Motor neuron (in vitro differentiated cells): ENCODE data around the gene ANKRD13A. TPM values are rescaled to one million over a fixed set of nuclear protein-coding genes. Genes with fewer than 3 reads are reported as not detected.
A peak's percentile ranks its signal among the peaks of the same experiment; 100 is the strongest.
"Not testable (repeated sequence)": the region's sequence is repeated elsewhere in the genome, so short reads cannot be mapped to it uniquely, and the experiment has no call there.

ENCODE experiments used
- ATAC-seq, 8 experiments: fragments of 200-7000 bp; cut with Tn5 transposase; replicated peaks in 6 of 8; 2 replicates each; pipeline ENCODE4 v1.8.0; 2021; ENCODE audit warnings: mild to moderate bottlenecking in 8 of 8, moderate library complexity in 8 of 8
- H3K27ac ChIP-seq, 2 donors: fragments of 250-450 bp; sonication (Bioruptor Pico); 2 replicates each; pipeline ENCODE4 v1.9.0; 2021; ENCODE audit warnings: antibody characterized with exemption in 2 of 2, mild to moderate bottlenecking in 2 of 2, moderate library complexity in 1 of 2
- H3K4me1 ChIP-seq, 2 donors: fragments of 250-450 bp; sonication (Bioruptor Pico); replicated peaks in 1 of 2; 2 replicates each; pipeline ENCODE4 v1.6.1; 2021; ENCODE audit warnings: antibody characterized with exemption in 2 of 2, mild to moderate bottlenecking in 2 of 2, moderate library complexity in 1 of 2
- H3K4me3 ChIP-seq, 5 donors: fragments of 250-450 bp; sonication (Bioruptor Pico); 2 replicates each; pipeline ENCODE4 v1.9.0; 2021; ENCODE audit warnings: antibody characterized with exemption in 5 of 5, mild to moderate bottlenecking in 5 of 5, moderate library complexity in 4 of 5
- WGBS, 10 experiments: fragments of 450-650 bp; shearing (Covaris generic); methylation state at CpG; one replicate each; pipeline ENCODE4 v1.0.0; 2022; 5-methylcytosine and 5-hydroxymethylcytosine counted together
- in situ Hi-C, 9 experiments: fragments of 400-800 bp; cut with MboI; loops; one replicate each; pipeline ENCODE4 v1.15.0; 2021; ENCODE audit warnings: low sequenced_read_pairs in 9 of 9, low pct_unique_long_range_greater_than_20kb in 2 of 9; ENCODE audit not compliant: unreplicated experiment in 9 of 9
- total RNA-seq, 8 experiments: library from RNA; unstranded; fragments of 300-600 nt; gene quantifications; 2 replicates each; pipeline versions ENCODE4 v1.2.3 to v1.2.4, GENCODE V29; 2022

ANKRD13A gene
- total RNA-seq, 8 experiments from 2014 or later = 23.2 to 41.5 (median 34.2) TPM

GRCh38 chr12:110048242-110049027 lies 49.2 kb downstream of the ANKRD13A start, which contains the start of gene C12orf76:
Gene C12orf76, minus strand, starts transcription at chr12:110048522. Its CDS starts 27 bp downstream, at chr12:110048495.
- ATAC-seq = peak; percentile 99 to 100 (median 100)
- in situ Hi-C loops = no loop called here
- Histone ChIP-seq H3K4me3 (peak within 1 kb of the TSS; percentile 62 to 93 (median 78)), H3K4me1 (peaks cover 11 to 13% of the 10 kb centered on the region in 2 donors), H3K27ac (peak within 1 kb of the TSS; percentile 58 to 77)
- 2 to 40% (median 9%) methylated on average over 1 to 28 of the region's 47 CpGs for WGBS, 10 experiments

DNA sequence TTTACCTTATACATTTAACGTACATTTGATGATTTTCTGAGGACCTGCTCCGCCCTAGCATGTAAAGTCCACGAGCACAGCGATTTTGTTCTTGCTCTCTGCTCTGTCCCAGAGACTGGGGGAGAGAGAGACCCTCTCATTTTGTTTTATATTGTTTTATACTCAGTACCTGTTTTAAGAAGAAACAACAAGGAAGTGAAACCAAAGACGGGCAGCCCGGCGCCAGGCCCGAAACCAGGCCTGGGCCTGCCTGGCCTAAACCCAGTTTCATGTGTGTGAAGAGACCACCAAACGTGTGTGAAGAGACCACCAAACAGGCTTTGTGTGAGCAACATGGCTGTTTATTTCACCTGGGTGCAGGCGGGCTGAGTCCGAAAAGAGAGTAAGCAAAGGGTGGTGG lies 49.8 kb downstream of the ANKRD13A start:
- ATAC-seq = not testable (repeated sequence)
- peak overlapping the region in 1 of 2 donors; percentile 29 for H3K27ac ChIP-seq

DNA sequence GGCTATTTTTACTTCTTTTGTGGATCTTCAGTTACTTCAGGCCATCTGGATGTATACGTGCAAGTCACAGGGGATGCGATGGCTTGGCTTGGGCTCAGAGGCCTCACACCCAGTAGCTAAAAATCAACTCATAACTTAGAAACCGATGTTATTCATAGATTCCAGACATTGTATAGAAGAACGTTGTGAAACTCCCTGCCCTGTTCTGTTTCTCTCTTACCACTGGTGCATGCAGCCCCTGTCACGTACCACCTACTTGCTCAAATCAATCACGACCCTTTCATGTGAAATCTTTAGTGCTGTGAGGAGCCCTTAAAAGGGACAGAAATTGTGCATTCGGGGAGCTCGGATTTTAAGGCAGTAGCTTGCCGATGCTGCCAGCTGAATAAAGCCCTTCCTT lies 50.4 kb downstream of the ANKRD13A start:
- ATAC-seq, H3K4me3 ChIP-seq, H3K27ac ChIP-seq, in situ Hi-C loops: not testable (repeated sequence)
- 78 to 100% (median 89%) methylated on average over 1 to 5 of the region's 9 CpGs; no CpG with 5 or more reads in 4 of the 10 experiments for WGBS, 10 experiments
- peaks cover 11 to 13% of the 10 kb centered on the region in 2 donors for H3K4me1 ChIP-seq

More for the DNA sequence above, 49.8 kb downstream of the ANKRD13A start:
- in situ Hi-C loops = not testable (repeated sequence)
- peak overlapping the region; percentile 62 to 93 (median 78) for H3K4me3 ChIP-seq
- 68 to 100% (median 93%) methylated on average over 2 to 8 of the region's 11 CpGs; no CpG with 5 or more reads in 1 of the 10 experiments for WGBS, 10 experiments
- peaks cover 11 to 13% of the 10 kb centered on the region in 2 donors for H3K4me1 ChIP-seq

GRCh38 chr12:110050927-110051326 lies 51.7 kb downstream of the ANKRD13A start:
- Histone ChIP-seq H3K27ac (no peak overlapping the region), H3K4me3 (no peak overlapping the region), H3K4me1 (peaks cover 11 to 13% of the 10 kb centered on the region in 2 donors)
- 33 to 100% (median 77%) methylated on average over 1 to 6 of the region's 6 CpGs; no CpG with 5 or more reads in 2 of the 10 experiments for WGBS, 10 experiments
- in situ Hi-C loops = no loop called here
- no peak for ATAC-seq

GRCh38 chr12:110055375-110056352 lies 56.4 kb downstream of the ANKRD13A start:
- peak in 5 of 8 experiments; percentile 65 to 80 (median 79) for ATAC-seq
- H3K4me3 ChIP-seq, in situ Hi-C loops, H3K27ac ChIP-seq, H3K4me1 ChIP-seq: not testable (repeated sequence)
- 20 to 81% (median 52%) methylated on average over 1 to 10 of the region's 11 CpGs; no CpG with 5 or more reads in 2 of the 10 experiments for WGBS, 10 experiments

DNA sequence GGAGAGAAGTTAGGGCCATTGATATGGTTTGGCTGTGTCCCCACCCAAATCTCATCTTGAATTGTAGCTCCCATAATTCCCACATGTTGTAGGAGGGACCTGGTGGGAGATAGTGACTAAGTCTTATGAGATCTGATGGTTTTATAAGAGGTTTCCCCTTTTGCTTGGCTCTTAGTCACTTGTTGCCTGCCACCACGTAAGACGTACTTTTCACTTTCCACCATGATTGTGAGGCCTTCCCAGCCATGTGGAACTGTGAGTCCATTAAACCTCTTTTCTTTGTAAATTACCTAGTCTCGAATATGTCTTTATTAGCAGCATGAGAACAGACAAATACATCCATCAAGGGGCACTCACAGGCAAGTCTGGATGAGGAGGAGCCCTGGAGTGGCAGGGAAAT lies 57.4 kb downstream of the ANKRD13A start:
- ATAC-seq, in situ Hi-C loops, H3K27ac ChIP-seq, H3K4me1 ChIP-seq, H3K4me3 ChIP-seq: not testable (repeated sequence)
- WGBS, 10 experiments = 38 to 100% (median 83%) methylated on average over 1 to 3 of the region's 3 CpGs; no CpG with 5 or more reads in 1 of the 10 experiments

- WGBS, 10 experiments = 51 to 95% (median 91%) methylated on average over 4 to 9 of the region's 9 CpGs; no CpG with 5 or more reads in 1 of the 10 experiments
- Histone ChIP-seq H3K4me3 (no peak overlapping the region), H3K4me1 (no peaks in the 10 kb centered on the region), H3K27ac (no peak overlapping the region)
- no peak for ATAC-seq
- in situ Hi-C loops = no loop called here
These were observed 59.8 kb downstream of the ANKRD13A start for GRCh38 chr12:110058875-110059615.

GRCh38 chr12:110059651-110060000 lies 60.4 kb downstream of the ANKRD13A start:
- Histone ChIP-seq H3K4me1 (no peaks in the 10 kb centered on the region), H3K27ac (no peak overlapping the region), H3K4me3 (no peak overlapping the region)
- in situ Hi-C loops = no loop called here
- ATAC-seq = no peak
- WGBS, 10 experiments = 75 to 100% (median 87%) methylated on average over 1 to 2 of the region's 2 CpGs; no CpG with 5 or more reads in 5 of the 10 experiments

DNA sequence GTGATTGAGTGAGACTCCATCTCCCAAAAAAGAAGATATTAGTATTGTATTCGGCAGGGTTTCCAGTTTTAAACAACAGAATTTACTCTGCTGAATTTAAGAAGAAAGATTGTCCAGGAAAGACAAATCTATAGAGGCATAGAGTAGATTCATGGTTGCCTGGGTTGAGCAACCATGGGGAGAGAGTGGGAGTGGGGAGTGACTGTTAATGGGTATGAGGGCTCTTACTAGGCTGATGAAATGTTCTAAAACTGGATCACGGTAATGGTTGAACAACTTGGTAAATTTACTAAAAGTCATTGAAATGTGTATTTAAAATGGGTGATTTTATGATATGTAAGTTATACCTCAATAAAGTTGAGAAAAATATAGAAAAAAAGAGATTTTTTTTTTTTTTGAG lies 63.0 kb downstream of the ANKRD13A start:
- in situ Hi-C loops = no loop called here
- Histone ChIP-seq H3K4me1 (no peaks in the 10 kb centered on the region), H3K4me3 (no peak overlapping the region), H3K27ac (no peak overlapping the region)
- no peak for ATAC-seq
- WGBS, 10 experiments = 83 to 100% (median 91%) methylated on average over 1 to 2 of the region's 2 CpGs; no CpG with 5 or more reads in 4 of the 10 experiments

DNA sequence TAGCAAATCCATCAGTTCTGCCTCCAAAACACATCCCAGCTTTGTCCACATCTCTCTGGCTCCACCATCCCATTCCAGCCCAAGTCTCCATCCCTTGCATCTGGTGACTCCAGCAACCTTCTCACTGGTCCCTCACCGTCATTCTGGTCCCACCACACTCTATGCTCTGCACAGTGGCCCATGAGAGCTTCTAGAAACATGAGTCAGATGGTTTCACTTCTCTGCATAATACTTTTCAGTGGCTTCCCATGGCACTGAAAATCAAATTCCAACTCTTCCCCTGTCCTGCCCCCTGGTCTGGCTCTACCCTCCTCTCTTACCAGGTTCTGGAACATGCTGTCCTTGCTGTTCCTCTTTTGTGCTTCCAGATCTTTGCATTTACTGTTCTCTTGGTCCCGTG lies 66.3 kb downstream of the ANKRD13A start:
- in situ Hi-C loops = no loop called here
- Histone ChIP-seq H3K27ac (no peak overlapping the region), H3K4me3 (no peak overlapping the region), H3K4me1 (no peaks in the 10 kb centered on the region)
- WGBS, 10 experiments = 57 to 100% (median 81%) methylated on average over 1 to 2 of the region's 2 CpGs; no CpG with 5 or more reads in 2 of the 10 experiments
- no peak for ATAC-seq

GRCh38 chr12:110067531-110067930 lies 68.3 kb downstream of the ANKRD13A start:
- ATAC-seq = no peak
- Histone ChIP-seq H3K27ac (no peak overlapping the region), H3K4me3 (no peak overlapping the region), H3K4me1 (no peaks in the 10 kb centered on the region)
- WGBS, 10 experiments = 72 to 100% (median 78%) methylated on average over 2 to 5 of the region's 7 CpGs; no CpG with 5 or more reads in 5 of the 10 experiments
- in situ Hi-C loops = no loop called here

GRCh38 chr12:110068115-110068514 lies 68.9 kb downstream of the ANKRD13A start:
- WGBS, 10 experiments = 75 to 97% (median 93%) methylated on average over 1 to 9 of the region's 9 CpGs

More at GRCh38 chr12:110068115-110068514, 68.9 kb downstream of the ANKRD13A start:
- in situ Hi-C loops, H3K4me1 ChIP-seq, ATAC-seq, H3K4me3 ChIP-seq, H3K27ac ChIP-seq: not testable (repeated sequence)
